GM21717 (cell line): ENCODE measurements around the gene CRLF2.
"Not testable (repeated sequence)": the region's sequence is repeated elsewhere in the genome, so short reads cannot be mapped to it uniquely, and the experiment has no call there.

Source experiments
- ATAC-seq: cut with Tn5 transposase; IDR thresholded peaks from one replicate; pipeline ENCODE4 v1.9.1; 2021; ENCODE audit warnings: mild to moderate bottlenecking, moderate library complexity; ENCODE audit not compliant: unreplicated experiment

CRLF2 gene

DNA sequence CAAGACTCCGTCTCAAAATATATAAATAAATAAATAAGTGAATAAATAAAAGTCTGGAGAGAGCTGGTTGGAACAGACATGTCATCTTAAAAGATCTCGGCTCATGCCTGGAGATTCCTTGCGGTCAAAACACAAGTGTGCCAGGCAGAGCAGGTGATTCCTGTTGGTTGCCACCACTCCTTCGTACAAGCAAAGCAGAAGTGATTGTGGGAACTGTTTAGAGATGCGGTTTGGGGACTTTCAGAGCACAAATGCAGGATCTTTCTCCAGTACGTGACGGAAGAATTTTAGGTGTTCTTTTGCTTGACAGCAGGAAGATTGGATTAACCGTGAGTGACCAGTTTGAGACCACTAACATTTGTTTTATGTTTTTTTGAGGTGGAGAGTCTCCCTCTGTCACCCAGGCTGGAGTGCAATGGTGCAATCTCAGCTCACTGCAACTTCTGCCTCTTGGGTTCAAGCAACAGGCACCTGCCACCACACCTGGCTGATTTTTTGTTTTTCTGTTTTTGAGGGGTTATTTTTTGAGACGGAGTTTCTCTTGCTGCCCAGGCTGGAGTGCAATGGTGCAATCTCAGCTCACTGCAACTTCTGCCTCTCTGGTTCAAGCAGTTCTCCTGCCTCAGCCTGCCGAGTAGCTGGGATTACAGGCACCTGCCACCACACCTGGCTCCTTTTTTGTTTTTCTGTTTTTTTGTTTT, 2.8 kb upstream of the CRLF2 start:
- no peak for ATAC-seq

DNA sequence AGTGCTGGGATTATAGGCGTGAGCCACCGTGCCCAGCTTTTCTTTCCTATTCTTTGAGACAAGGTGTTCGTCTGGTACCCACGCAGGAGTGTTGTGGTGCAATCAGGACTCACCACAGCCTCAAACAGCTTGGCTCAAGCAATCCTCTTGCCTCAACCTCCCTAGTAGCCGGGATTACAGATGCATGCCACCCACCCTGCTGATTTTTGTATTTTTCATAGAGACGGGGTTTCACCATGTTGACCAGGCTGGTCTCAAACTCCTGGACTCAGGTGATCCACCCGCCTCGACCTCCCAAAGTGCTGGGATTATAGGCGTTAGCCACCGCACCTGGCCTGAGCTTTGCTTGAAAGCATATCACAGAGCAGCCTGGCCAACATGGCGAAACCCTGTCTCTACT, 1.5 kb upstream of the CRLF2 start:
- ATAC-seq = no peak

DNA sequence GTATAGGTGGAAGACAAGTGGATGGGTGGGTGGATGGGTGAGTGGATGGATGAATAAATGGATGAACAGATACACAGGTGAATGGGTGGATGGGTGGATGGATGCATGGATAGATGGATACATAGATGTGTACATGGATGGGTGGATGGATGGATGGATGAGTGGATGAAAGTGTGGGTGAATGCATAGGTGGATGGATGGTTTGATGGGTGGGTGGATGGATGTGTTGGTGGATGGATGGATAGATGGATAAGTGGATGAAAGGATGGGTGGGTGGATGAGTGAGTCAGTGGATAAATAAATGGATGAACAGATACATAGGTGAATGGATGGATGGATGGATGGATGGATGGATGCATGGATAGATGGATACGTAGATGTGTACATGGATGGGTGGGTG, 1.6 kb downstream of the CRLF2 start:
- no peak for ATAC-seq

DNA sequence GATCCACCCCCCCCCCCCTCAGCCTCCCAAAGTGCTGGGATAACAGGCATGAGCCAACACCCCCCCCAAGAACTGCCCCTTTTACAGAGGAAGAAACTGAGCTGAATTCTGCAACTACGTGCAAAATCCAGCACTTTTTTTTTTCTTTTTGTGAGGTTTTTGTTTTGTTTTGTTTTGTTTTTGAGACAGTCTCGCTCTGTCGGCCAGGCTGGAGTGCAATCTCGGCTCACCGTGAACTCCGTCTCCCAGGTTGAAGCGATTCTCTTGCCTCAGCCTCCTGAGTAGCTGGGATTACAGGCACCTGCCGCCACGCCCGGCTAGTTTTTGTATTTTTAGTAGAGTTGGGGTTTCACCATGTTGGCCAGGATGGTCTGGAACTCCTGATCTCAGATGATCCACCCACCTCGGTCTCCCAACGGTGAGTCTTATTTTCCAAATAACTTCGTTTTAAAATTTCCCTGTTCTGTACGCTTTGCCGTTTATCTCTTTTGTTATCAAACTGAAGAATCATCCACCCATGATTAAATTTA, 4.9 kb downstream of the CRLF2 start:
- ATAC-seq = no peak

DNA sequence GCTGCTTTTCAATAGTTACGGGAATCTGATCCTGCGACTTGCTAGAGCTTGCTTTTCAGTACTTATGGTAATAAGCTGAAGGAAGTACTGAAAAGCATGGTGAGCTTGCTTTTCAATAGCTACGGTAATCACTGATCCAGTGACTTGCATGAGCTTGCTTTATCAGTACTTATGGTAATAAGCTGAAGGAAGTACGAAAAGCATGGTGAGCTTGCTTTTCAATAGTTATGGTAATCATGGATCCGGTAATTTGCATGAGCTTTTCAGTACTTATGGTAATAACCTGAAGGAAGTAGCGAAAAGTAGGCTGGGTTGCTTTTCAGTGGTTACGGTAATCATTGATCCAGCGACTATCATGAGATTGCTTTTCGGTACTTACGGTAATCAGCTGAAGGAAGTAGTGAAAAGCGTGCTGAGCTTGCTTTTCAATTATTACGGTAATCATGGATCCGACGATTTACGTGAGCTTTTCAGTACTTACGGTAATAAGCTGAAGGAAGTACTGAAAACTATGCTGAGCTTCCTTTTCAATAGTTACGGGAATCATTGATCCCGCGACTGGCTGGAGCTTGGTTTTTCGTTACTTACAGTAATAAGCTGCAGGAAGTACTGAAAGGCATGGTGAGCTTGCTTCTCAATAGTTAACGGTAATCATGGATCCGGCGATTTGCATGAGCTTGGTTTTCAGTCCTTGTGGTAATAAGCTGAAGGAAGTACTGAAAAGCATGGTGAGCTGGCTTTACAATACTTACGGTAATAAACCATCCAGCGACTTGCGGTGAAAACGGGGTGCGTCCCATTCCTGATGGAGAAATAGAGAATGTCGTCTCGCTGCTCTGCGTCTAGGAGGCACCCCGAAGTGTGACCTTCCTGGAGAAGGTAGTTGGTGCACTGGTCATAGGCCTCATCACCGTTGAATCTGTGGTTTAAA, 6.5 kb downstream of the CRLF2 start:
- ATAC-seq = no peak

DNA sequence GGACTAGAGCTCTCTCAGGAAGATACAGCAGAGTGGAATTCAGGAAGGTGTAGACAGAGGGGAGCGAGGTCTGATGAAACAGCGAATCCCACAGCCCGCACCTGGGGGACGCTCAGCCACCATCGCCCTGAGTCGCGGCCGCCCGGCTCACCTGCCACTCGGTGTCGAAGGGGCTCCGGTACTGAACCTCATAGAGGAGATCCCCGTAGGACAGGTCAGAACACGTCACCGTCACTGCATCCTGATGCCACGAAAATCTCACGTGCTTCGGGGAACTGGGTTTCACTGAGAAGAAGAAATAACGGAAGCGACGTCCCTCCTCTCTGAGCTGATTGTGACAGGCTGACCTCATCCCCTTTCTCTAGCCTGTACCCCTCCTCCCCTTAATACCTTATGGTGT, 10.2 kb downstream of the CRLF2 start:
- no peak for ATAC-seq

DNA sequence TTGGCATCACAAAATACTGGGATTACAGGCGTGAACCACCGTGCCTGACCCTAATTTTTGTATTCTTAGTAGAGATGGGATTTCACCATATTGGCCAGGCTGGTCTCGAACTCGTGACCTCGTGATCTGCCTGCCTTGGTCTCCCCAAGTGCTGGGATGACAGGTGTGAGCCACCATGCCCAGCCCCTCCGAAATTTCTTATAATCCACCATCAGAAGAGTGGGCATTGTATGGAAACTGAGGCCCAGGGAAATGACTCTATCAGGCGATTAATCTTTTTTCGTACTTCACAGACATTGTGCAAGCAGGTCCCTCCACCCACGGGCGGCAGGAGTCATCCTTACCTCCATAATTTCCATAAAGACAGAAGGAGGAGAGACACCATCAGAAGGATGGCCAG, 16.0 kb downstream of the CRLF2 start:
- no peak for ATAC-seq

DNA sequence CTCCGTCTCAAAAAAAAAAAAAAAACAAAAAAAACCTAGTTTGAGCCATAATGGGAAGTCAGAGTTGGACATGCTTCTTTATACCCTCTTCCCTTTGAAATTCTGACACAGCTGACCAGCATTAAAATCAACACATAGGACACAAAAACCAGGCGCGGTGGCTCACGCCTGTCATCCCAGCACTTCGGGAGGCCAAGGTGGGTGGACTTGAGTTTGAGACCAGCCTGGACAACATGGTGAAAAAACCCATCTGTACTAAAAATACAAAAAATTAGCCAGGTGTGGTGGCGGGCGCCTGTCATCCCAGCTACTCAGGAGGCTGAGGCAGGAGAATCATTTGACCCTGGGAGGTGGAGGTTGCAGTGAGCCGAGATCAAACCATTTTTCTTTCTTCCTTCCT, 20.3 kb downstream of the CRLF2 start:
- not testable (repeated sequence) for ATAC-seq

DNA sequence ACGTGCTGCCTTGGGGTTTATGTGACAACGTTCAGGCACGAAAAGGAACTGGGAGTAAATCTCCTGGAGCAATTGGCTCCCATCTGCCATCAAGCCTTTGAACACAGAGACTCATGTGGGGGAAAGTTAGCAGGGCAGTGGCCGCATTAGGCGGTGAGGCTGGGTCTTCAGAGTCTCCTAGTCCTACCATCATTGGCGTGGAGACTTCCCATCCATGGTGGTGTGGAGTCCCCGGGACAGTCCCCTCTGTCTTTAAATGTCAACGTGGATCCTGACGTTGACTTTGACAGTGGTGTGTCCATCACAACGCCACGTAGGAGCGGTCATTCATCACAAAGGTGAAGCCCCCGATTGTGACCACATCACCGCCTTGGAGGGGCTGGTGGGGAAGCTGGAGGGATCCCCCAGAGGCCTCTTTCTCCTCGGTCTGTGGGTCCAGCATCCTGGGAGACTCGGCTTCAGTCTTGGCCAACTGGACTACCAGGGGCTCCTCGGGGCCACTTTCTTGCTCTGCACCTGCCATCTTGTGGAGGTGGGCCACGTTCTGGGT, 21.8 kb downstream of the CRLF2 start:
- ATAC-seq = no peak

DNA sequence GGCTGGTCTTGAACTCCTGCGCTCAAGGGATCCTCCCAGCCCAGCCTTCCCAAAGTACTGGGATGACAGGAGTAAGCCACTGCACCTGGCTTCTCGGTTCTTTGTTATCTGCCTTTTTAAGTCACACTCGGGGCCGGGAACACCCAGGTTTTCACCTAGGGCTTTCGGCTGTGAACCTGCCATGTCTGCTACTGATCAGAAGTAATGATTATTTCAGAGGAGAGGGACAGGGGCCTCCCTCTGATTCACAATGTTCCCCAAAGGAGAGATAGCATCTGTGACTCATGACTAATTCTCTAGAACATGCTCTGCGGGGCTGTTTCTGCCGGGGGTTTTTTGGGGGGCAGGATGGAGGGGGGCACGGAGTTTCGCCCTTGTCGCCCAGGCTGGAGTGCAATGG, 26.9 kb downstream of the CRLF2 start:
- no peak for ATAC-seq

DNA sequence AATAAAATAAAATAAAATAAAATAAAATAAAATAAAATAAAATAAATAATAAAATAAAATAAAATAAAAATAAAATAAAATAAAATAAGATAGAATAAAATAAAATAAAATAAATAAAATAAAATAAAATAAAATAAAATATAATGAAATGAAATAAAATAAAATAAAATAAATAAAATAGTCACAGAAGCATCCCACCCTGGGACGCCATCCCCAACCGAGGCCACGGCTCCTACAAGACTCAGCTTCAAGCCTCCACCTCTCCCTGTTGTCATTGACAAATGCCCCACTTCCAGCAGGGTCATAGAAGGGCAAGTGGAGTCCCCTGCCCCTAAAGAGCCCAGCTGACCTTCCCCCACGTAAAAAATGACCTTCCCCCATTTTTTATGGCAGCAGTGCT, 30.2 kb downstream of the CRLF2 start:
- no peak for ATAC-seq

DNA sequence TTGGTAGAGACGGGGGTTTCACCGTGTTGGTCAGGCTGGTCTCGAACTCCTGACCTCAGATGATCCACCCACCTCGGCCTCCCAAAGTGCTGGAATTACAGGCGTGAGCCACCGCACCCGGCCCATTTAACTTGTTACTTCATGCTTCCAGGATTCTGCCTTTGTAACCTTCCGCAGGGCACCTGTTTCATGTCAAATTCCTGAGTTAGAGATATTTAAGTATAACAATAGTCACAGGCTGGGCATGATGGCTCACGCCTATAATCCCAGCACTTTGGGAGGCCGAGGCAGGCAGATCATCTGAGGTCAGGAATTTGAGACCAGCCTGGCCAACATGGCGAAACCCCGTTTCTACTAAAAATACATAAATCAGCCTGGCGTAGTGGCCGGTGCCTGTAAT, 30.8 kb downstream of the CRLF2 start:
- not testable (repeated sequence) for ATAC-seq

DNA sequence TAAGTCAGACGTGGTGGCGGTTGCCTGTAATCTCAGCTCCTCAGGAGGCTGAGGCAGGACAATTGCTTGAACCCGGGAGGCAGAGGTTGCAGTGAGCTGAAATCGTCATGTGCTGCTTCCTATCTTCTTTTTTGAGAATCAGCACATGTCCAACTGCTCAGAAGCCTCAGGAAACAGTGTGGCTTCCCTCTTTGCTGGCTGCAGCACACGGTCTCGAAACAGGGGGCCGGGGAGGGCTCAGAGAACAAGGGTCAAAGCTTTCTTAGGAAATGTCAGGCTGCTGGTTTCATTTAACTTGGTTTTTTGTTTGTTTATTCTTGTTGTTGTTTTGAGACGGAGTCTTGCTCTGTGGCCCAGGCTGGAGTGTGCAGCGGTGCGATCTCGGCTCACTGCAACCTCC, 31.3 kb downstream of the CRLF2 start:
- ATAC-seq = no peak

DNA sequence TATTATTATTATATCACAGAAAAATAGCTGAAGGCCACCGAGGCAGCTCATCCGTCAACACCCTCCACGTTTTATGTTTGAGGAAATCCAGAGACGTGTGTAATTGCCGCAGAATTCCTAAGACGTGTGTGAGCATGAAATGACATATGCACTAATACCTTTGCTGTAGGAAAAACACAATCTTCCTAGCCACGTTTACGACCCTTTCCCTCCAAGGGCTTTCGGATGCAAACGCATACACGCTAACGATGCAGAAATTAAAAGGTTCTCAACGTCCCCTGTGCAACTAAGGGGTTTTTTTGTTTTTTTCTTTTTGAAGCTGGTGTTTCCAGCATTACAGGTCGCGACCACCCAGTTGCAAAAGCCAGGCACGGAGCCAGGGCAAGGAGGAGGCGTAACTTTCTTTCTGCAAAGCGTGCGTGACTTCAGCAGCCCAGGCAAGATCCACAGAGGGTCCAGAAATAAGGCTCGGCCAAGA, 33.8 kb downstream of the CRLF2 start:
- ATAC-seq = no peak

DNA sequence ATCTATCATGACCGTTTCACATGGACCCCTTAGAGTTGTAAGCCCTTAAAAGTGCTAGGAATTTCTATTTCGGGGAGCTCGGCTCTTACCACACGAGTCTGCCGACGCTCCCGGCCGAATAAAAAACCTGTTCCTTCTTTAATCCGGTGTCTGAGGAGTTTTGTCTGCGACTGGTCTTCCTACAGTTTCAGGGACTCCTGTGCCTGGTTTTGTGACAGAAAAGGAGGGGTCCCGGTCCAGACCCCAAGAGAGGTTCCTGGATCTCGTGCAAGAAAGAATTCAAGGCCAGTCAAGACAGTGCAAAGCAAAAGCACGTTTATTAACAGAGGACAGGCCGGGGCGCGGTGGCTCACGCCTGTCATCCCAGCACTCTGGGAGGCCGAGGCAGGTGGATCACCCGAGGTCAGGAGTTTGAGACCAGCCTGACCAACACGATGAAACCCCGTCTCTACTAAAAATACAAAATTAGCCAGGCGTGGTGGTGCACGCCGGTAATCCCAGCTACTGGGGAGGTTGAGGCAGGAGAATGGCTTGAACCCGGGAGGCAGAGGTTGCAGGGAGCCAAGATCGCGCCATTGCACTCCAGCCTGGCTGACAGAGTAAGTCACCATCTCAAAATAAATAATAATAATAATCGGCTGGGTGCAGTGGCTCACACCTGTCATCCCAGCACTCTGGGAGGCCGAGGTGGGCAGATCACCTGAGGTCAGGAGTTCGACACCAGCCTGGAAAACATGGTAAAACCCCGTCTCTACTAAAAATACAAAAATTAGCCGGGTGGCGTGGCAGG, 35.7 kb downstream of the CRLF2 start:
- not testable (repeated sequence) for ATAC-seq

DNA sequence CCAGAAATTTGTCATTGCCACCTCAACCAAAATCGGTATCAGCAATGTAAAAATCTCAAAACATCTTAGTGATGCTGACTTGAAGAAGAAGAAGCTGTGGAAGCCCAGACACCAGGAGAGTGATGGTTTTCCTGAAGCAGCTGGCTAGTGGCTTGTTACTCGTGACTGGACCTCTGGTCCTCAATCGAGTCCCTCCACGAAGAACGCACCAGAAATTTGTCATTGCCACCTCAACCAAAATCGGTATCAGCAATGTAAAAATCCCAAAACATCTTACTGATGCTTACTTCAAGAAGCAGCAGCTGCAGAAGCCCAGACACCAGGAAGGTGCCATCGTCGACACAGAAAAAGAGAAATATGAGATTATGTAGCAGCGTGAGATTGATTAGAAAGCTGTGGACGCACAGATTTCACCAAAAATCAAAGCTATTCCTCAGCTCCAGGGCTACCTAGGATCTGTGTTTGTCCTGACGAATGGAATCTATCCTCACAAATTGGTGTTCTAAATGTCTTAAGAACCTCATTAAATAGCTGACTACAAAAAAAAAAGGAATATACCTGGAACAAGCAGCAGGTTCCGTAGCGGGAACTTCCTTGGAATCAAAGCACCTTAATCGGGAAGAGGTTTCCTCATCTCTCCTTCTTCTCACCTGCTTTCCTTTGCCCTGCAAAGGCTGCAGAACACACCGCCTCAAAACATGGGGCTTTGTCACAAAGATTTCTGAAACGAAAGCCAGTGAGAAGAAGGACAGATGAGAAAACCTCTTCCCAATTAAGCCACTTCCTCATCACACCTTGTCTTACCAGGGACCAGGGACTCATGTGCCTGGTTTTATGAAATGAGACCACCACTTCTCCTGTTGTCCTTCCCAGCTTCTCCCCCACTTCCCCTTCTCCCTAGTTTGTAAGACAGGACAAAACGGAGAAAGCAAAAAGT, 37.6 kb downstream of the CRLF2 start:
- ATAC-seq = not testable (repeated sequence)

DNA sequence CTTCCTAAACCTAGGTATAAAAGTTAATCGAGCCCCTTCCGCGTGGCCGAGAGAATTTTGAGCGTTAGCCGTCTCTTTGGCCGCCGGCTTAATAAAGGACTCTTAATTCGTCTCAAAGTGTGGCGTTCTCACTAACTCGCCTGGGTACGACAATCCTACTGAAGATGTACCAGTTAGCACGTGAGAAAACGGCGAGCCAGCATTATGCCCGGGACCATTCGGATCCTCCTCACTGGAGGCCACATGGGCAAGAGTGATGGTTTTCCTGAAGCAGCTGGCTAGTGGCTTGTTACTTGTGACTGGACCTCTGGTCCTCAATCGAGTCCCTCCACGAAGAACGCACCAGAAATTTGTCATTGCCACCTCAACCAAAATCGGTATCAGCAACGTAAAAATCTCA, 39.0 kb downstream of the CRLF2 start:
- not testable (repeated sequence) for ATAC-seq

DNA sequence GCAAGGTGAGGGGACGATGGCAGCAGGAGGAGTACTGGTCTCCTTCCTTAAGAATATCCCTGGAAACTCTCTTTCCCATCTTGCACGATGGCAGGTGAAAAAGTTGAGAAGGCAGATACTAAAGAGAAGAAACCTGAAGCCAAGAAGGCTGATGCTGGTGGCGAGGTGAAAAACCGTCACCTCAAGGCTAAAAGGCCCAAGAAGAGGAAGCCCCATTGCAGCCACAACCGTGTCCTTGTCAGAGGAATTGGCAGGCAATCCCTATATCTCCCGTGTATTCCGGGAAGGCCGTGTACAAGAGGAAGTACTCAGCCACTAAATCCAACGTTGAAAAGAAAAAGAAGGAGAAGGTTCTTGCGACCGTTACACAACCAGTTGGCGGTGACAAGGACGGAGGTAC, 40.0 kb downstream of the CRLF2 start:
- no peak for ATAC-seq

DNA sequence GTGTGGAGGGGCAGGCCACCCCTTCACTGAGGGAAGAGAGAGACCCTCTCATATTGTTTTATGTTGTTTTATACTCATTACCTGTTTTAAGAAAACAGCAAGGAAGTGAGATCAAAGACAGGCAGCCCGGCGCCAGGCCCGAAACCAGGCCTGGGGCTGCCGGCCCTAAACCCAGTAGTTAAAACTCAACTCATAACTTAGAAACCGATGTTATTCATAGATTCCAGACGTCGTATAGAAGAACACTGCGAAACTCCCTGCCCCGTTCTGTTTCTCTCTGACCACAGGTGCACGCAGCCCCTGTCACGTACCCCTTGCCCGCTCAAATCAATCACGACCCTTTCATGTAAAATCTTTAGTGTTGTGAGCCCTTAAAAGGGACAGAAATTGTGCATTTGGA, 40.5 kb downstream of the CRLF2 start:
- not testable (repeated sequence) for ATAC-seq

DNA sequence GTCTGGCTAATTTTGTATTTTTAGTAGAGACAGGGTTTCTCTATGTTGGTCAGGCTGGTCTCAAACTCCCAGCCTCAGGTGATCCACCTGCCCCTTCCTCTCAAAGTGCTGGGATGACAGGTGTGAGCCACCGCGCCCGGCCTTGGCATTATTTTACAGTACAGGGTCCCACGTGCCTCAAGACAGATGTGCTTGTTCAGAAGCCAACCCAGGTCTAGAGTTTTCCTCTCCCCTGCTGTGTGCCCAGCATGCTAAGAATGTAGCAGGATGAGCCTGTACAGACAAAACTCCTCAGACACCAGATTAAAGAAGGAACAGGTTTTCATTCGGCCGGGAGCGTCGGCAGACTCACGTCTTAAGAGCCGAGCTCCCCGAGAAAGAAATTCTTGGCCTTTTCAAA, 42.2 kb downstream of the CRLF2 start:
- no peak for ATAC-seq
